Measurements from ENCODE around the gene PCSK2. TPM values are rescaled to one million over a fixed set of nuclear protein-coding genes. Genes with fewer than 3 reads are reported as not detected.

Gene PCSK2
- total RNA-seq, 1 experiment from 2014 or later: not detected

DNA sequence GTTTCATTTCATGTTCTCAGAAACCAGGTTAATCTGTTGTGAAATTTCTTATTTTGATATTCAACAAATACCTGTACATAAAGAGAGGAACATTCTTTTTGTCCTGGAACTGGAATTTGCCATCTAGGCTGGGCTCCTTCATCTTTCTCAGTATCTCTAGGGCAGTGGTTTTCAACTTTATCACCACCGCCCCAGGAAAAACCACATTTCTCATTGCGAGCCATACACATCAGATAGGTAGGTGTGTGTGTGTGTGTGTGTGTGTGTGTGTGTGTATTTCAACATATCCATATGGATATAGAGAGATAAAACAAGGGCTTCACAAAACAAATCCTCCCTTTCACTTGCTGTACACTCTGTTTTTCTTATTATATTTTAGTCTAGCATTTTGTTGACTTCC lies 280.2 kb downstream of the PCSK2 start:
- DNase-seq (ENCODE audit: low spot score): no peak
- in situ Hi-C loops (cut with HindIII; ENCODE audit: low sequenced_read_pairs): no loop called here

DNA sequence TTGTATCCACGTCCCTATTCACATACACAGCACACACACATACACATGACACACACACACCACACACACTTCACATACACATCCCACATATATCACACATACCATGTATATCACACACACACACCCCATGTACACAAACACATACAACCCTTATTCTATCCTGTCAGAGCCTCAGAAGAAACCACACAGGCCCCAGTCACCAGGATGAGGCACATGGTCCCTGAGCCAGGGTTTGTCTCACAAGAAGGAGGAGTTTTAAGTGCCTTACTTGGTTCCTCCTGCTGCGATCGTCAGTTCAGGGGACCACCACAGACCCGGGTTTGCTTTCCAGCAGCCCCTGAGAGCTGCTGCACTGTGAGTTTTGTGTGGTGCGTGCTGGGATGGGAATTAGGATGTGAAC lies 280.7 kb downstream of the PCSK2 start:
- no peak for DNase-seq (ENCODE audit: low spot score)
- in situ Hi-C loops (cut with HindIII; ENCODE audit: low sequenced_read_pairs): no loop called here

DNA sequence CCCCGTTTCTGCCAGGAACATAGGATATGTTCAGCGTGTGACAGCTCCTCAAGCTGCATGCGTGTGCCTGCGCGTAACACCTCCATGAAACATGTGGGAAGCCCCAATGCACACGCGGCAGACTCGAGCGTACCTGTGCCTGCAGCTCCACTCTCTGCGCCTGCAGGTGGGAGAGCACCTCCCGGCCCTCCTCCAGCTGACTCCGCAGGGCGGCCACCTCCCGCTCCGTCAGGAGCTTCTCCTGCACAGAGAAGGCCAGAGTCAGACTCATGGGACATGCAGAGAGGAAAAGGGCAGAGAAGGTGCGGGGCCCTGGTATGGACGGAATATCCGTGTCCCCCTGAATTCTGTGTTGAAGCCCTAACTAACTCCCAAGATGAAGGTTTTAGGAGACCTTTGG lies 281.9 kb downstream of the PCSK2 start:
- in situ Hi-C loops (cut with HindIII; ENCODE audit: low sequenced_read_pairs): no loop called here
- DNase-seq (ENCODE audit: low spot score): no peak

DNA sequence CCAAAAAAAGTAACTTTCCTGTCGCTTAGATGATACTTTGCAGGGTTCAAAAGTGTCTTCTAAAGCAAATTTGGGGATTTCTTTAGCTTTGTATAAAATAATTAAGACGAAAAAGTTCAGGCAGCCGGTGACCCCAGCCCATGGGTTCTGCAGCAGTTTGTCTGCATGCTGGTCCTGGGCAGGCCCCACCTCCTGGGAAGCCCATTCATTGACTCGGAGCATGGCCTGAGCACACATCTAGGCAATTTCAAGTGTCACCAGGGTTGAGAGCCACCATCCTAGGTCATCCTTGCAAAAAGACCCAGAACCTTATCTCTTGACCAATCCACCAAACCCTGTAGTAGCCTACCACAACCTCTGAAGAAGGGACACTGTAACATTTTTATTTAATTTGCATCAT lies 283.7 kb downstream of the PCSK2 start:
- in situ Hi-C loops (cut with HindIII; ENCODE audit: low sequenced_read_pairs): no loop called here
- no peak for DNase-seq (ENCODE audit: low spot score)

DNA sequence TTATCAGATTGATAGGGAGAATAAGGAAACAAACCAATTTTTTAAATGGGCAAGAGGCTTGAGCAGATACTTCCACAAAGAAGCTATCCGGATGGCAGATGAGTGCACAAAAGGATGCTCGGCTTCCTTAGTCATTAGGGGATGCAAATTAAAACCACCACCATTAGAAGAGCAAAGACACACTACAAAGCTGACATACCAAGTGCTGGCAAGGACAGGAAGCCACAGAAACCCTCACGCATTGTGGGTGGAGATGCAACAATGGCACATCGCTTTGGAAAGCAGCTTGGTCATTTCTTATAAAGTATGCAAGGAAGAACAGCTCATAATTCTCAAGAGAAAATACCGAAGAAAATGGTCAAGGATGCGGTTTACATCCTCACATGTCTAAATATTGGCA lies 284.6 kb downstream of the PCSK2 start:
- in situ Hi-C loops (cut with HindIII; ENCODE audit: low sequenced_read_pairs): no loop called here
- no peak for DNase-seq (ENCODE audit: low spot score)

DNA sequence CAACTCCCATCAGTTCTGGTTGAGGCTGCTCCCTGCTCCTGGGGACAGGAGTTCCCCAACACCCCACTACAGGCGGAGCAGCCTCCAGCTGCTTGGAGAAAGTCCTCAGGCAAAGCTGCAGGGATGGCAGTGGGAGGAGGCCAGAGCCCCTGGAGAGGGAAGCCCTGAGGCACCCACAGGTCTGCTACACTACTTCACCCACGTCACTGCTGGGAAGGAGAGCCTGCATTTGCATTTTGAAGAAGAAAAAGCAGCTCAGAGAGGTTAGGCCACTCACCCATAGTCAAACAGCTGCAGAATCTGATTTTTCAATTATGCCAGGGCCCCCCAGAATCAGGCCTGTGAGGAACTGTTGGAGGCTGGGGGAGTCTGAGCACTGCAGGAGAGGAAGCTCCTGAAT lies 287.1 kb downstream of the PCSK2 start:
- in situ Hi-C loops (cut with HindIII; ENCODE audit: low sequenced_read_pairs): no loop called here
- no peak for DNase-seq (ENCODE audit: low spot score)

DNA sequence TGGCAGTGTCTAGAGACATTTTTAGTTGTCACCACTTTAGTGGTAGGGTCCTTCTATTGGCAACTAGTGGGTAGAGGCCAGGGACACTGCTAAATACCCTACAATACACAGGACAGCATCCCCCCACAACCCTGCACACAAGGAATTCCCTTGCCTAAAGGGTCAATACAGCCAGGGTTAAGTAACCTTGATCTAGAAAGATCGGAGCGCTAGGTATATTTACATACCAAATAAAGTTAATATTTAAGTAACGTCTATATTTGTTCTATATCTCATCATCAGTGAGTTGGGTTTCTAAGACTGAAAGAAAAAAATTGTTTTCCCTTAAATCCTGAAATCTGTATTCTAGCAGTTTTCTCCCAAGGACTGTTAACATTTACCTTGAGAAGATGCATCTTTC lies 288.2 kb downstream of the PCSK2 start:
- in situ Hi-C loops (cut with HindIII; ENCODE audit: low sequenced_read_pairs): no loop called here
- DNase-seq (ENCODE audit: low spot score): no peak

DNA sequence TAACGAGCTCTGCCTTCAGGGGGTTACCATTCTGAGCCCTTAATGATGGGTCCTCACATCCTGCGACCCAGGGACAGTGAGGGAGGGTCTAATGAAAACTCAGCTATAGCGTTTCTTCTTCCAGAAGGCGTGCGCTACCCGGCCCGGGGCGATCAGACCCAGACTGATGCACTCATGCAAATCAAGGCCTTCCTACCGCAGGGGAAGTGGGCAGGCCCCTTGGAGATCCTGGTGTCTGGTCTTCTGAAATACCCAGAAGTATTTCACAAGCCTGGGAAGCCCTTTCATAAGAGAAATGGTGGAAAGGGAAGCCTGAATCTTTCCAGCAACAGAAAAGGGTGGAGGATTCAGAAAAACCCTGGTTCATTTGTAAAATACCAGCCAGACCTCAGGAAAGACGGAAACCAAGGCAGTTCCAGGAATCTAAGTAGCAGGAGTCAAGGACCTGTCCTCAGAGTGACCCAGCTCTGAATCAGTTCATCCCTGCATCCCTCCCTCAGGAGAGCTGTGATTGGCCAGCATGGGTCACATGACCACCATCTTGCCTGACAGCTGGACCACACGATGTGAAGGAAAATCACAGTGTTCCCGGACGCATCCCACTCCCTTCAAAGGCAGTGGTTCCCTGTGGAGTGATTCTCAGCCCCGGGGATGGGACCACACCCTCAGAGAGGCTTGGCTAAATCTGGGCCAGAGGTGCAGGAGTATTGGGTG lies 291.7 kb downstream of the PCSK2 start:
- in situ Hi-C loops (cut with HindIII; ENCODE audit: low sequenced_read_pairs): no loop called here
- no peak for DNase-seq (ENCODE audit: low spot score)

DNA sequence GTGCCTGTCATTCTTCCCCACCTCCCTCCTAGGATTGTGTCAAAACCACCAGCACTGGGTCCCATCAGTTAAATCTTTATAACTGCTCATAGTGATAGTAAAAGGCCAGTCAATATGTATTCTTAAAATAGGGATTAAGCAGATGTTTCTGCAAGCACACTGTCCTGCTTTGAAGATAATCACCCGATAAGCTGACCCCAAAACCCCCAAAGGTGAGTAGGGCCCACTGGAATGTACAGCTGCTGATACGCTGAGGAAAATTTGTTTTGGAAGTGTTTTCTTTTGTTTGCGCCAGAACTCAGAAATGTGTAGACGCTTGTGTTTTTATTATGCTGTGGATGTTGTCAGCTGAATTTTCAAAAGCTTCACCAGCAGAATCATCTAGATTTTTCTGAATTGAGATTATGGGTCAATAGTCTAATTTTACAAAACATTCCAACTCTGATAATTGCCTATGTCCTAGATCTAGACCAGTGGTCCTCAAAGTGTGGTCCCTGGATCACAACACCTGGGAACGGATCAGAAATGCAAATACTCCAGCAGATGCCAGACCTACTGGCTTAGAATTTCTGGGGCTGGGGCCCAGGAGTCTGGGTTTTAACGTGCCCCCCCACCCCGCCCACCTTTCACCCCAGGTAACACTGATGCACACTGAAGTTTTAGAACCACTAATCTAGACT lies 292.9 kb downstream of the PCSK2 start:
- in situ Hi-C loops (cut with HindIII; ENCODE audit: low sequenced_read_pairs): no loop called here
- DNase-seq (ENCODE audit: low spot score): no peak

DNA sequence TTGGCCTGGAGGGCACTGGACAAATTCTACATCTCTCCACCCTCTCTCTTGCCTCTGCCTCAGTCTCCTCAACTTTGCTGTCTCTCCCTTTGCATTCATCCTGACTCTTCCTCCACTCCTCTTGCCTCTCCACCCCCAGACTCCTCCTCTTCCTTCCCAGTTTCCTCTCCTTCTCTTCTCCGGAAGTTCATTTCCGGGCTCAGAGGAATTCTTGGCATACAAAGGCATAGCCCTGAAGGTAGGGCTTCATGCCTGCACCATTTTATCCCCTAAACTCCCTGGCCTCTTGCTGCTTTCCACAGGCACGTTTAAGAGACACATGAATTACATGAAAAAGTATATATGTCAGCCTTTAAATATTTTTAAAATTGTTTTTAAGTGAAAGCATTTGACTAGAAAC lies 293.7 kb downstream of the PCSK2 start:
- in situ Hi-C loops (cut with HindIII; ENCODE audit: low sequenced_read_pairs): no loop called here
- DNase-seq (ENCODE audit: low spot score): no peak

DNA sequence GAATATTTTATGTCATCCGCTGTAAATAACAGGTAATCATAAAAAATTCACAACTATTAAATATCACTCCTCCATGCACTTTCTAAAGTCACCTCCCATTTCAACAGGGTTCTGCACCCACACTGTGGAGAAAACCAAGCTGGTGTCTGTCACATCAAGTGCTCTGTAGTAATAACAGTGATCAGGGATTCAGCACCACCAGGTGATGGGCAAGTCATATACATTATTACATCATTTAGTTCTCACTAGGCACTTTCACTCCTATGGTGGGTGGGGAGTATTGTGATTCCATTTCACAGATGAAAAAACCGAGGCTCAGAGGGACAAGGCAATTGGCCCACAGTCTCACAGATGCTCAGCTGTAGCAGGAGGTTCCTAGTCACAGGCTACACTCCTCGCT lies 295.7 kb downstream of the PCSK2 start:
- in situ Hi-C loops (cut with HindIII; ENCODE audit: low sequenced_read_pairs): no loop called here
- no peak for DNase-seq (ENCODE audit: low spot score)

DNA sequence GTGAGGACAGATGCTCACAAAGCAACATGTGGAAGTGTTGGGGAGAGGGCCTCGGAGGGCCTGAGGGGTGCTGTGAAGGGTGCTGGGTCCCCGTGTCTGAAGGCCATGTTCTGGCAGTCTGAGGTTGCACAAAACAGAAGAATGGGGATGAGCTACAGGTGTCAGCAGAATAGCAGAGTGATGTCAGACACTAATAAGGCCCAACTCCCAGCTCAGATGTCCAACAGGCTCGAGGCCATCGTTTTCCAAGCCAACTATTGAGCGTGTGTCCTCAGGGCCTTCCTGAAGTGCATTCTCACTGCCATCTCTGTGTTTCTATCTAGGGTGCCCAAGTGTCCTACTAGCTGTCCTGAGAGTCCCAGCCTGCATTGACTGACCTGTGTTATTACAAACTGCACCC lies 296.5 kb downstream of the PCSK2 start:
- in situ Hi-C loops (cut with HindIII; ENCODE audit: low sequenced_read_pairs): no loop called here
- DNase-seq (ENCODE audit: low spot score): no peak

DNA sequence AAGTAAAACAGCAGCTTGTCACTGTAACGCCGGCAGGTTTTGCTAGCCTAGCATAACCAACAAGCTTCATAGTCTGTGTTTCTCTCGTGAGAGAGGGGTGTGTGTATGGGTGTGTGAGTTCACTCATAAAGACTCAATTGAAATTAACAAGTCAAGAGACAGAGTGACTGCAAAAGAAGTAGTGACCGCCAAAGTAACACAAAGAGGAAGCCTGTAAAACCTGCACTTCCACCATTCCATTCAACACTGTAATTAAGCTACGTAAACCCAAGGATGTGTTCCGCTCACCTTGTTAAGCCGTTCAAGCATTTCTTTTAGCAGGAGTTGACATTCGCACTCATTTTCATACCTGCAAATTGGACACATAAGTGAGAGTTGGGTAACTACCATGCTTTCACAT lies 297.7 kb downstream of the PCSK2 start:
- DNase-seq (ENCODE audit: low spot score): no peak
- in situ Hi-C loops (cut with HindIII; ENCODE audit: low sequenced_read_pairs): no loop called here

DNA sequence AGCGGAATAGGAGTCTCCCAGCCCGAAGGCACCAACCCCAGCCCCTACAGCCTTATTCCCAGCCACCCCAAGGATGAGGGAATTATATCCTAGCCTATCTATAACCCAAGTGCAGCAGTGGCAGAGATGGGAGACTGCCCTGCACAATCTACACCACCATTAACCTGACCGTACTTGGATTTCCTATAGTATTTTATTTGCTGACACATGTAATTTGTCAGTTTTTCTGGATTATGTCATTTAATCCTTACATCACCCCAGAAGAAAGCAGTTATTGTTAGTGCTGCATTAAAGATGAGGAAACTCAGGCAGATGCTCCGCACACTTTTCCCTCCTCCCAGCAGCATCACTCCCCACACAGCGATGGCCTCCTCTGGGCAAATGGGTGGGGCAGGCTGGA lies 298.3 kb downstream of the PCSK2 start:
- DNase-seq (ENCODE audit: low spot score): no peak
- in situ Hi-C loops (cut with HindIII; ENCODE audit: low sequenced_read_pairs): no loop called here

DNA sequence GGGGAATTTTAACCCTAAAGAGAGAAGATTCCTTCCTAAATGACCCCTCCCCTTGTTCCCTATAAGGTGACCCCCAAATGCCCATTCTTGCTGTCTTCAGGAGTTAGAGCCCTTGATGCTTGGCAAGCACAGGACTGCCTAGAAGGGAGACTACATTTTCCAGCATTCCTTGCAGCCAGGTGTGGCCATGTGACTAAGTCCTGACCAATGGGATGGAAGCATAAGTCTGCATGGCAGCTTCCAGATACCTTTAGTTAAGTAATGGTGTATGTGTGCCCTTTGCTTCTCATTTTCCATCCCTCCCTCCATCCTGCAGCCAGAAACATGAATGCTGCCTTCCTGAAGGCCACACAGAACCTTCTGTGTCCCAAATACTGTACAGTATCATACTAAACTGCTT lies 298.8 kb downstream of the PCSK2 start:
- in situ Hi-C loops (cut with HindIII; ENCODE audit: low sequenced_read_pairs): no loop called here
- peak; percentile 58 for DNase-seq (ENCODE audit: low spot score)

DNA sequence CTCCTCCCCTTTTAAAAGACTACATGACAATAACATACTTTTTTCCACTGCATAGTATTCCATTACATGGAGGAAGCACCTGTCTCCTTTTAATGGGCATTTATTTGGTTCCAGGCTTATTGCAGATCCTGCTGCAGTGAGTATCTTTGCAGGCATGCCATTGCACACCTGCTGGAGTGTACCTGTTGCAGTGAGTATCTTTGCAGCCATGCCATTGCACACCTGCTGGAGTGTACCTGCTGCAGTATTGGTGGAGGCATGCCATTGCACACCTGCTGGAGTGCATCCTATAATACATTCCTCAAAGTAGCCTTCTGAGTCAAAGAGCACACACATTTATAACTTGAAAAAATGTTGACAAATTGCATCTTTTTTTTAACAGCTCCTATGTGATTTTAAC lies 302.7 kb downstream of the PCSK2 start:
- in situ Hi-C loops (cut with HindIII; ENCODE audit: low sequenced_read_pairs): no loop called here
- DNase-seq (ENCODE audit: low spot score): no peak

DNA sequence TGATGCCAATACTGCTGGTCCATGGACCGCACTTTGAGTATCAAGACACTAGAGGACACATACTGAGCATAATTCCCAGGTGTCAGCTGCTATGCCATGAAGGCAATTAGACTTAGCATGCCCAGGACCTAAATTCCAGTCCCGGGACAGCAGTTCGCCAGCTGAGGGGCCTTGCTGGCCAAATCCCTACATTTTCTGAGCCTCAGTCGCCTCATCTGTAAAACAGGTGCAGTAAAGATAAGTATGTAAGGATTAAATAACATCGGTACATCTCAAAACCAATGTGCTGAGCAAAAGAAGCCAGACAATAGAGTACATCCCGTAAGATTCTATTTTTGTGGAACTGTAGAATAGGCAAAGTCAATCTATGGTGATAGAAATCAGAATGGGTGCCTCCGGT lies 303.3 kb downstream of the PCSK2 start:
- peak; percentile 5 for DNase-seq (ENCODE audit: low spot score)
- in situ Hi-C loops (cut with HindIII; ENCODE audit: low sequenced_read_pairs): no loop called here

DNA sequence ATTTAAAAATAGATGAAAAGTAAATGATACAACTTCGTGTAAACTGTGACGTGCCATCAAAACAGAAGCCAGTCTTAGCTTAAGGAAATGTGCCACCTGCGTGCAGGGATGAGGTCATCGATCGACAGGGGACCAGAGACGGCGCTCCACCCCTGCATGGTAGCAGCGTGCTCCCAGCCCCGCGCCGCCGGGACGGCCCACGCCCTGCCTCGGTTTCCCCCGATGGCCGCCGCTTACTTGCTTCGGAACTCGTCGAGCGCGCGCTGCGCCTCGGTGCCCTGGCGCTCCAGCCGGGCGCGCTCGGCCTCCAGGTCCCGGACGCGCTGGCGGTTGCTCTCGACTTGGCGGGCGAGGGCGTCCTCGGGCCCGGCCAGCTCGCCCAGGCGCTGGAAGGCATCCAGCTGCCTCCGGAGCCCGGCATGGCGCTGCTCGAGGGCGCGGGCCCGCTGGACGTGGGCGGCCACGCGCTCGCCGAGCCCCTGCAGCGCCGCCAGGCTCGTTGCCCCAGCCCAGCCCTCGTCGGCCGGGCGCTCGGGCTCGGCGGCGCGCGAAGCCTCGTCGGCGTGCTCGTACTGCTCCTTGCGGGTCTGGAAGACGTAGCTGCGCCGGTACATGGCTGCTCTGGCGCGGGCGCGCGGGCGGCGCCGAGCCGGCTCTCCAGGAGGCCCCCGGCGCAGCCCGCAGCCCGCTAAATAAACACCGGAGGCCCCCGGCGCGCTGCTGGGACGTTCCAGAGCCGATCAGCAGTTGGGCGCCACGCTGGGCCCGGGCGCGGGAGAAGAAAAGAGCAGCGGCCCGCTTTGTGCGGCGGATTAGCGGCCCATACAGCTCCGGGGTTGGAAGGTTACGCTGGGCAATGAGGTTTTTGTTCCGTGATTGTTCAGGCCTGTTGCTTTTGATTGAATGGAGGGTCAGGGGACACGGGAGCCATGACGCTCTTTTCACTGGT lies 304.1 kb downstream of the PCSK2 start, which contains the start of gene BFSP1:
TSS of gene BFSP1 (minus strand) at position 664 of the 949 bp plus-strand sequence. CDS start at position 614, 50 bp downstream.
- in situ Hi-C loops (cut with HindIII; ENCODE audit: low sequenced_read_pairs): no loop called here
- DNase-seq (ENCODE audit: low spot score): peak; percentile 64

DNA sequence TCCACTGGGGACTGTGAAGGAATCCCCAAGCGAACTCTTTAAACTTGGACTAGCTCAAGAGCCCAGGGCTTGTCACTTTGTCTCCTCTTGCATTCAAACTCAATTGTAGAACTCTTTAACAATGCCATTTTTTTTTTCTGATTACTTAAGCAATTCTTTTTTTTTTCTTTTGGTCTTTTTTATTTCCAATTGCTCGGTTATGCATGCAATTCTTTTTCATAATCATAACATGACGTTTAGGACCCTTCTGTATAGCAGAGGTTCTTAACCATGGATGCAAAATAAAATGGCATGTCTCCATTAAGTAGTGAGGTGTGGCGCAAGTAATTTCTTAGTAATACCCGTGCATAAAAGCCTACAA lies 304.8 kb downstream of the PCSK2 start:
- DNase-seq (ENCODE audit: low spot score): no peak
- in situ Hi-C loops (cut with HindIII; ENCODE audit: low sequenced_read_pairs): no loop called here

DNA sequence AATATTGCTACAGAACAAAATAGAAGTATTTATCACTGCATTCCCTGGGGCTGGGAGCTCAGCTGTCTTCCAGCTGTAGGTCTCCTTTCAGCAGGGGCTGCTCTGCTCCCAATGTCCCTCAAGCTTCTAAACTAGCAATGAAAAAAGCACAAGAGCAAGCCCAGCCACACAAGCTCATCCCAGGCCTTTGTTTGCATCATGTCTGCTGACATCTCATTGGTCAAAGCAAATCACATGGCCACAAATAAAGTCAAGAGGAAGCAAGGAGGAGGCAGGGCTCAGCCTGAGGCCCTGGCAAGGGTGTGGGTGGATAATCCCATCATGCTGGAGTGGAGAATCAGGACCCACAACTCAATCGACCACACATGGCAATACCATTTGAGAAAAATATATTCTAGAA lies 306.6 kb downstream of the PCSK2 start:
- in situ Hi-C loops (cut with HindIII; ENCODE audit: low sequenced_read_pairs): no loop called here
- peak; percentile 32 for DNase-seq (ENCODE audit: low spot score)
